GM12865 (cell line): Measurements from ENCODE around the gene GRIA3.
A peak's percentile ranks its signal among the peaks of the same experiment; 100 is the strongest.

ENCODE experiments used
- DNase-seq: peaks from one replicate; pipeline ENCODE4 v3.0.0; 2010; ENCODE audit warnings: low read depth
- H3K4me3 ChIP-seq: 2 replicates; pipeline ENCODE4 v1.5.1; 2011; ENCODE audit warnings: mild to moderate bottlenecking, low read depth, low read length, control low read depth
- TF ChIP-seq, protein P1 (sequence below): IDR thresholded peaks from 2 replicates; pipeline ENCODE4 v1.5.1; 2011; ENCODE audit warnings: low read length, control low read depth, low read depth, inconsistent platforms; ENCODE audit not compliant: insufficient read depth; ENCODE audit errors: missing control alignments

The GRIA3 gene

DNA sequence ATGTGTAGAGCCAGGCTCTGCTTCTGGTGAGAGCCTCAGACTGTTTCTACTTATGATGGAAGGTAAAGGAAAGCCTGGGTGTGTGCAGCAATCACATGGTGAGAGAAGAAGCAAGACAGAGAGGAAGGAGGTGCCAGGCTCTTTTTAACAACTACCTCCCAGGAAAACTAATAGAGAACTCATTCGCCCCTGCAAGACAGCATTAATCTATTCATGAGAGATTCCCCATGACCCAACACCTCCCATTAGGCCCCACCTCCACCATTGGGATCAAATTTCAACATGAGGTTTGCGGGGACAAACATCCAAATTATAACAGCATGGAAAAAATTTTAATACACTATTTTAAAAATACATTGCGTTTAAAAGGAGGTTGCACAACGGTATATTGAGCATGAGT is 24.7 kb upstream of the GRIA3 start:
- TF ChIP-seq, protein P1, sequence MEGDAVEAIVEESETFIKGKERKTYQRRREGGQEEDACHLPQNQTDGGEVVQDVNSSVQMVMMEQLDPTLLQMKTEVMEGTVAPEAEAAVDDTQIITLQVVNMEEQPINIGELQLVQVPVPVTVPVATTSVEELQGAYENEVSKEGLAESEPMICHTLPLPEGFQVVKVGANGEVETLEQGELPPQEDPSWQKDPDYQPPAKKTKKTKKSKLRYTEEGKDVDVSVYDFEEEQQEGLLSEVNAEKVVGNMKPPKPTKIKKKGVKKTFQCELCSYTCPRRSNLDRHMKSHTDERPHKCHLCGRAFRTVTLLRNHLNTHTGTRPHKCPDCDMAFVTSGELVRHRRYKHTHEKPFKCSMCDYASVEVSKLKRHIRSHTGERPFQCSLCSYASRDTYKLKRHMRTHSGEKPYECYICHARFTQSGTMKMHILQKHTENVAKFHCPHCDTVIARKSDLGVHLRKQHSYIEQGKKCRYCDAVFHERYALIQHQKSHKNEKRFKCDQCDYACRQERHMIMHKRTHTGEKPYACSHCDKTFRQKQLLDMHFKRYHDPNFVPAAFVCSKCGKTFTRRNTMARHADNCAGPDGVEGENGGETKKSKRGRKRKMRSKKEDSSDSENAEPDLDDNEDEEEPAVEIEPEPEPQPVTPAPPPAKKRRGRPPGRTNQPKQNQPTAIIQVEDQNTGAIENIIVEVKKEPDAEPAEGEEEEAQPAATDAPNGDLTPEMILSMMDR, result no peak

DNA sequence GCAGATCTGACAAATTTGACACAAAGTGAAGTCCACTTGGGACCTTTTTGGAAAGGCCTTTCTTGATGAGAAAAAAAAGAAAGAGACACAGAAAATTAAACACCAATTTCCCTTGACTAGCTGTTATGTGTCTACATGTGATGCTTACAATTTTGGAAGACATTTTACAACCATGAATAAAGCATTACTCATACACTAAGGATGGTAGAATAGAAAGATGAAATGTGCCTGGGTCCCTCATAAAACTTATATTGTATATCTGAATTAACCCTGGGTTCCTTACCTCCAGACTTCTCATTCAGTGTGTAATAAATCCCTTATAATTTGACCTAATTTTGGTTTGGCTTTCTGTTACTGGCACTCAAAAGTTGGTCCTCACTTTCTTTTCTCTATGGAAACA is 16.5 kb upstream of the GRIA3 start:
- no peak for DNase-seq
- TF ChIP-seq, protein P1, result no peak
- no peak overlapping the region for H3K4me3 ChIP-seq

More for the DNA sequence above, 24.7 kb upstream of the GRIA3 start:
- DNase-seq, result no peak
- no peak overlapping the region for H3K4me3 ChIP-seq

DNA sequence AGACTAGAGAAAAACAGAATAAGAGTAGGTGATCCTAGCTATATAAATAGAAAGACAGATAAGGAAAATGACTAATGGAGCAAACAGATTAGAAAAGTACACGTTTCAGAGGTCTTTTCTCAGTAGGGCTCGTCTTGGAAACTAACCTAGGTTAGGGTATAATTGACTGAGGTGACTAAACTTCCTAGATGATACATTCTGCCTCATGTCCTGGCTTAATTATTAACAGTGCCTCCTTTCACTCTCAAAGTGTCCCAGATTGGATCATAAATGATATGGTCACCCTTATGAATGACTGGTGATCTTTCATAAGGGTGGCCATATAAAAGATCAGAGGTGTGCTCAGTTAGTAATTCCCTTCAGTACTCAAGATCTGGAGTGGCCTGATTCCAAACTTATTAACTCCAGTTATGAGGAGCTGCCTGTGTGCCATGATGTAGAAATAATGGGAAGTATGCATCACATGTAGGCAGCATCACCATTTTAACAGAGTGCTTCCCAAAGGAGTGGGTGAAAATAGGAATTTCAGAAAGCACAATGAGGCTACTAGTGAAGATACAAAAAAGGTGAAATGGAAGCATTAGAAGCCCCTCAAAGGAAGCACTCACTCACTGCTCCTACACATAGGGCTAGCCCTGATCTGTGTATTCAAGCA is 14.7 kb upstream of the GRIA3 start:
- H3K4me3 ChIP-seq, result no peak overlapping the region
- TF ChIP-seq, protein P1, result no peak
- no peak for DNase-seq

DNA sequence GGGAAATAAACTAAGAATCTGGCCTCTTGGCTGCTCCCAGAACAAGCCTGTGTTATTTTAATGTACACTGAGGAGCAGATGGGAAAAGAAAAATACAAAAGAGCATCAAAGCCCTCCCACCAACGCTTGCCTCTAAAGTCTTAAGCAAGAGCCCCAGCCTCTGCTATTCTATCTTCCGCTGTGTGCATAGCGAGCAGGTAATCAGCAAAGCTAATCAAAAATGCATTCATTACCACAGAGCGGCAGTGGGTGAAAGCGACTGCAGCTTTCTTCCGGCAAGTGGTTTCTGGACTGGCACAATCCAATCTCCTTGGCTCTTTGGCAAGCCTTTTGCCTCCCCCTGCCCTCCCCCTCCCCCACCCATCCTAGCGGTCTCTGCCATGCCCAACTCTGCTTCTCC is 13.5 kb upstream of the GRIA3 start:
- TF ChIP-seq, protein P1, result no peak
- DNase-seq, result no peak

DNA sequence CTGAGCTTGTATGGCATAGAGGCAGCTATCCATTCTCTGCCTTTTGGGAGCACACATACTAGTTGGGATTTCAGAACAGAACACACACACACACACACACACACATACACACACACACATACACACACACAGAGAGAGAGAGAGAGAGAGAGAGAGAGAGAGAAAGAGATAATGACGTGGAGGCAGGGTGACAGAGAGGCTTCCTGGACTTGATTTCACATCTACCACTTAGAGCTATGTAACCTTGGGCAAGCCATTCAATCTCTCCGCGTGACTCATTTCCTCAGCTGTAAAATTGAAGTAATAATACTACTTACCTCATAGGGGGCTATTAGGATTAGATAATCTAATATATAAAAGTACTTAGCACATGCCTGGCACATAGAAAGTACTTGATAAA is 12.3 kb upstream of the GRIA3 start:
- H3K4me3 ChIP-seq, result no peak overlapping the region
- TF ChIP-seq, protein P1, result no peak
- no peak for DNase-seq

More for the DNA sequence above, 13.5 kb upstream of the GRIA3 start:
- no peak overlapping the region for H3K4me3 ChIP-seq

DNA sequence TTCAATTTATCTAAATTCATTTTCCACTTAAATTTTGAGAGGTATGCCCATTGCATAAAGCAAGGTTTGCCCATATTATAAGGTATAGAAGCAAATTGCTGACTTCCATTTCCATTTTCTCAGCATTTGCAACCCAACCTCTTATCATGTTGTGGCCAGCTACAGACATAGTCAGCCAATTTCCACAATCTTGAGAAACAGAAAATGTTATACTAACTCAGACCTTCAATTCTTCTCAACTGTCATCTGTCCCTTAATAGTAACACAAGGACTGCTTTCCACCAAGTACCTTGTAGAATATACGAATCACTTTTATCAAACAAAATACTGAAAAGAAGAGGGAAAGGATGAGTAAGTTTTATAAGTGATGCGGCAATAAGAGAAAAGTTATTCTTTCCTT is 11.2 kb upstream of the GRIA3 start:
- DNase-seq, result no peak
- TF ChIP-seq, protein P1, result no peak
- no peak overlapping the region for H3K4me3 ChIP-seq

DNA sequence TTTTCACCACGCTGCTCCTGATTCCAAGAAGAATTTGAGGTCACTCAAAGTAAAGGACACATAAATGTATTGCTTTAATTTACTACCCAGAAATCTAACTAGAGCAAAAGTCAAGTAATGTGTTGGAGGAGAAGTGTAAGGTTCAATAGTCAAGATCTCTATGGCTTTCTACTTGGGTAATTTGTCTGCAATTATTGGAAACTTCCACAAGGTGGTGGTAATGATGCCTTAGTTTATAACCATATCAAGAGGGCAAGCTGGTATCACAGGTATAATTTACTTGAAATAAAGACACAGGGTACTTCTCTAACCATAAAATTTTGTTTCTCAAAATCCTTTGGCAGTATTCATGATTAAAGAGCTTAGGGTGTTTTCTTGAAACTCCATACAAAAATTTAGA is 10.2 kb upstream of the GRIA3 start:
- peak; percentile 35 for DNase-seq
- TF ChIP-seq, protein P1, result peak; percentile 20
- no peak overlapping the region for H3K4me3 ChIP-seq
